ENCODE measurements around the gene WRAP53.

DNA sequence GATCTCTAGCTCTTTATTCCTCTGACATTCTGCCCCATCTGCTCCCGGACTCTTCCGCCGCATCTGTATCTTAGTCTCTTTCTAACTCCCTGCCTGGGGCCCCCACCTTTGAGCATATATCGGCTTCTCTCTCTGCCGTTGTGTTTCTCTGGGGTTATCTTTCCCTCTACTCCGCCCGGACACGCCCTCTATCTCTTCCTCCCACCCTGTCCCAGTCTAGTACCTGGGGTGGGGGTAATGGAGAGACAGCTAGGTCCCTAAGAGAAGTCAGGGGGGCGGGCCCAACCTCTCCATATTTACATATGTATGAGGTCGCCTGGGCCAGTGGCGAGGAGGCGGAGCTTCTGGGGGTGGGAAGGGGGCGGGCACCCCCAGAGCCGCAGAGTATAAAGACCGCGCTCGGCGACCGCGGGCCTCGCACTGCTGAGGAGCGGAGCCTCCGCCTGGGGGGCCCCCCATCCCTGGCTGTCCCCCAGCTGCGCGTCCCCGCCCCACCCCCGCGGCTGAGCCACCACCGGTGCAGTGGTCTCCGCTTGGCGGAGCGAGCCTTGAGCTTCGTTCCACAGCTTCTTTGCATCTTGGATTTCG is 37.7 kb upstream of the WRAP53 start, which contains the start of gene ATP1B2:
- TF ChIP-seq, protein P1, sequence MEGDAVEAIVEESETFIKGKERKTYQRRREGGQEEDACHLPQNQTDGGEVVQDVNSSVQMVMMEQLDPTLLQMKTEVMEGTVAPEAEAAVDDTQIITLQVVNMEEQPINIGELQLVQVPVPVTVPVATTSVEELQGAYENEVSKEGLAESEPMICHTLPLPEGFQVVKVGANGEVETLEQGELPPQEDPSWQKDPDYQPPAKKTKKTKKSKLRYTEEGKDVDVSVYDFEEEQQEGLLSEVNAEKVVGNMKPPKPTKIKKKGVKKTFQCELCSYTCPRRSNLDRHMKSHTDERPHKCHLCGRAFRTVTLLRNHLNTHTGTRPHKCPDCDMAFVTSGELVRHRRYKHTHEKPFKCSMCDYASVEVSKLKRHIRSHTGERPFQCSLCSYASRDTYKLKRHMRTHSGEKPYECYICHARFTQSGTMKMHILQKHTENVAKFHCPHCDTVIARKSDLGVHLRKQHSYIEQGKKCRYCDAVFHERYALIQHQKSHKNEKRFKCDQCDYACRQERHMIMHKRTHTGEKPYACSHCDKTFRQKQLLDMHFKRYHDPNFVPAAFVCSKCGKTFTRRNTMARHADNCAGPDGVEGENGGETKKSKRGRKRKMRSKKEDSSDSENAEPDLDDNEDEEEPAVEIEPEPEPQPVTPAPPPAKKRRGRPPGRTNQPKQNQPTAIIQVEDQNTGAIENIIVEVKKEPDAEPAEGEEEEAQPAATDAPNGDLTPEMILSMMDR (conservative IDR thresholded peaks at IDR 0.05; ENCODE audit: low read depth, low read length) = no peak
- TF ChIP-seq EZH2 (IDR thresholded peaks at IDR 0.05; ENCODE audit: low read length, unreplicated experiment) = no peak

Measured in PC-3 (cell line).